ENCODE measurements around the gene PXMP4.
"Not testable (repeated sequence)": the region's sequence is repeated elsewhere in the genome, so short reads cannot be mapped to it uniquely, and the experiment has no call there.

The PXMP4 gene, protein sequence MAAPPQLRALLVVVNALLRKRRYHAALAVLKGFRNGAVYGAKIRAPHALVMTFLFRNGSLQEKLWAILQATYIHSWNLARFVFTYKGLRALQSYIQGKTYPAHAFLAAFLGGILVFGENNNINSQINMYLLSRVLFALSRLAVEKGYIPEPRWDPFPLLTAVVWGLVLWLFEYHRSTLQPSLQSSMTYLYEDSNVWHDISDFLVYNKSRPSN

GRCh38 chr20:33719989-33720709 lies at the start of gene PXMP4:
Gene PXMP4, minus strand, starts transcription at chr20:33720310. Its CDS starts 103 bp downstream, at chr20:33720207.
- peak; percentile 73 for DNase-seq (ENCODE audit: low read depth)

- no peak for DNase-seq (ENCODE audit: low read depth)
These were observed 48.9 kb upstream of the PXMP4 start for GRCh38 chr20:33769043-33769442.

GRCh38 chr20:33767777-33768138 lies 47.6 kb upstream of the PXMP4 start:
- DNase-seq (ENCODE audit: low read depth) = no peak

GRCh38 chr20:33766686-33767085 lies 46.6 kb upstream of the PXMP4 start:
- DNase-seq (ENCODE audit: low read depth) = no peak

DNA sequence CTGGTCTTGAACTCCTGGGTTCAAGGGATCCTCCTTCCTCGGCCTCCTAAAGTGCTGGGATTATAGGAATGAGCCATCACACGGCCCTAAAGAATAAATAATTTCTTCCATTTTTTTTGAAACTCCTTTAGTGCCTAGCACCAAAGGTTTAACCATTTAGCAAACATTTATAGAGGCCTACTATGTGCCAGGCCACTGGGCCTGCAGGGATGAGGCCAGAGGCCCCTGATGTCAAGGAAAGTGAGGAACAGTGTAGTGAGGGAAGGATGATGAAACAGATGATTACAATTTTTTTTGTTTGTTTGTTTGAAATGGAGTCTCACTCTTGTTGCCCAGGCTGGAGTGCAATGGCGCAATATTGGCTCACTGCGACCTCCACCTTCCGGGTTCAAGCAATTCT lies 45.5 kb upstream of the PXMP4 start:
- DNase-seq (ENCODE audit: low read depth) = no peak

DNA sequence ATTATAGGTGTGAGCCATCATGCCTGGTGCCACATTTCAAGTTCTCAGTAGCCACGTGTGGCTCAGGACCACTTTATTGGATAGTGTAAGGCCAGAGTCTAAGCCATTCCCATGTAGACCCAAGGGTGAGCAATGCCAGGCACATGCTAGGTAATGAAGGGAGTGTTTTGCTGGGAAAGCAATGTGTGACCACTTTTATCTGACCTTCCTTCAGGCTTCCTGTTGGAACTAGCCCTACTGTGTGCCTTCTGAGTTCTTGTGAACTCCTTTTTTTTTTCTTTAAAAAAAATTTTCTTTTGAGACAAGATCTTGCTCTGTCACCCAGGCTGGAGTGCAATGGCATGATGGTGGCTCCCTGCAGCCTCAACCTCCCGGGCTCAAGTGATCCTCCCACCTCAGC lies 45.0 kb upstream of the PXMP4 start:
- DNase-seq (ENCODE audit: low read depth) = no peak

GRCh38 chr20:33761698-33762250 lies 41.7 kb upstream of the PXMP4 start:
- DNase-seq (ENCODE audit: low read depth) = no peak

GRCh38 chr20:33757458-33757857 lies 37.3 kb upstream of the PXMP4 start:
- no peak for DNase-seq (ENCODE audit: low read depth)

DNA sequence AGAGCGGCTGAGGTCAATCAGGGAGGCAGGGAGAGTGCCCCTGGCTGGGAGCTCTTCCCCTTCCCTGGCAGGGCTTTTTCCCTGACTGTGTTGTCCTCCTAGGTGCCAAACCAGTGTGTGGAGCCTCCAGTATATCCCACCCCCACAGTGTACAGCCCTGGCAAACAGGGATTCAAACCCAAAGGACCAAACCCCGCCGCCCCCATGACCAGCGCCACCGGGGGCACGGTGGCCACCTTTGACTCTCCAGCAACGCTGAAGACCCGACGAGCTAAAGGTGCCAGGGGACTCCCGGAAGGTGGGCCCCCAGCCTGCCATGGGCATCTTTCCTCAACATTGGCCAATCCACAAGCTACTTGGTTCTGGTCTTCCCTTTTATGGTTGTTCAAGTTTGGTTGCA lies 36.9 kb upstream of the PXMP4 start:
- DNase-seq (ENCODE audit: low read depth) = no peak

DNA sequence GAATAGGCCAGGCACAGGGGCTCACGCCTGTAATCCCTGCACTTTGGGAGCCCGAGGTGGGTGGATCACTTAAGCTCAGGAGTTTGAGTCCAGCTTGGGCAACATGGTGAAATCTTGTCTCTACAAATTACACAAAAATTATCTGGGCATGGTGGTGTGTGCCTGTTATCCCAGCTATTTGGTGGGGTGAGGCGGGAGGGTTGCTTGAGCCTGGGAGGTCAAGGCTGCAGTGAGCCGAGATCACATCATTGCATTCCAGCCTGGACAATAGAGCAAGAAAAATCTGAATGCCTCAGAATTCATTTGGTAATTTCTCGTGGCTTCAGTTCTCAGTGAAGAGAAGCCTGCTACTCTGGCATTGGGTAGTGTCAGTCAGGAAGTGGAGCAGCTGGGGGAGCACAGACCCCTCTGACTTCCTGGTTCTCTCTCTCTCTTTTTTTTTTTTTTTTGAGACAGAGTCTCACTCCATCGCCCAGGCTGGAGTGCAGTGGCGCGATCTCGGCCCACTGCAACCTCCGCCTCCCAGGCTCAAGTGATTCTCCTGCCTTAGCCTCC lies 35.9 kb upstream of the PXMP4 start:
- not testable (repeated sequence) for DNase-seq (ENCODE audit: low read depth)

DNA sequence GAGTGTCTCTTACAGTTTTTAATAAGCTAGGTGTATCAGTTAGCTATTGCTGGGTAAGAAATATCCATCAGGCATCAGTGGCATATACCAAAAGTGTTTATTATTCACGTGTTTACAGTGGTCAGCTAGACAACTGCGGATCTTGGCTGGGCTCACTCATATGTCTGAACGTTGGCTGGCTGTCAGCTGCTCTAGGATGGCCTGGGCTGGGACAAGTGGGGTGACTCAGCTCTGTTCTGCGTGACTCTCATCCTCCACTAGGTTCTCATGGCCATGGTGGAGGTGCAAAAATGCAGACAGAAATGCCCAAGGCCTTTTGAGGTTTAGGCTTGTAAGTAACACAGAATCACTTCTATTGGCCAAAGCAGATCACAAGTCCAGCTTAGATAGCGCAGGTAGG lies 33.7 kb upstream of the PXMP4 start:
- DNase-seq (ENCODE audit: low read depth) = no peak

GRCh38 chr20:33753143-33753542 lies 33.0 kb upstream of the PXMP4 start:
- no peak for DNase-seq (ENCODE audit: low read depth)

GRCh38 chr20:33751775-33752174 lies 31.7 kb upstream of the PXMP4 start:
- no peak for DNase-seq (ENCODE audit: low read depth)

DNA sequence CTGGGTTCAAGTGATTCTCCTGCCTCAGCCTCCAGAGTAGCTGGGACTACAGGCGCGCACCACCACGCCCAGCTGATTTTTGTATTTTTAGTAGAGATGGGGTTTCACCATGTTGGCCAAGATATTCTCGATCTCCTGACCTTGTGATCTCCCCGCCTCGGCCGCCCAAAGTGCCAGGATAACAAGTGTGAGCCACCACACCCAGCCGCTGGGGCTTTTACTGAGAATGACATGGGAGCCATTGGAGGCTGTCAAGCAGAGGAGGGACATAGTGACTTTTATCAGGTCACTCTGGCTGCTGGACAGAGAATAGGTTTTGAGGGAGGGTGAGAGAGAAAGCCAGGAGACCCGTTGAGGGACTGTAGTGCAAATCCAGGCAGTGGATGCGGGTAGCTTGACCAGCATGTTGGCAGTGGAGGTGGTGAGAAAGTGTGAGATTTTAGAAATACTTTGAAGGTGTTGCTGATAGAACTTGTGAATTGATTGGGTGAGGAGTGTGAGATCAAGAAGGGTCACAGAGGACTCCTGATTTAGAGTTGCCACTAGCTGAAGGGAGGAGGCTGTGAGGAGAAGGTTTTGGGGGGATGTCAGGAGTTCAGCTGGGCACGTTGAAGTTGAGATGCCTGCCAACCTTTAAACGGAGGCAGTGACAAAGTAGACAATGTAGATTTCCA lies 26.4 kb upstream of the PXMP4 start:
- no peak for DNase-seq (ENCODE audit: low read depth)

DNA sequence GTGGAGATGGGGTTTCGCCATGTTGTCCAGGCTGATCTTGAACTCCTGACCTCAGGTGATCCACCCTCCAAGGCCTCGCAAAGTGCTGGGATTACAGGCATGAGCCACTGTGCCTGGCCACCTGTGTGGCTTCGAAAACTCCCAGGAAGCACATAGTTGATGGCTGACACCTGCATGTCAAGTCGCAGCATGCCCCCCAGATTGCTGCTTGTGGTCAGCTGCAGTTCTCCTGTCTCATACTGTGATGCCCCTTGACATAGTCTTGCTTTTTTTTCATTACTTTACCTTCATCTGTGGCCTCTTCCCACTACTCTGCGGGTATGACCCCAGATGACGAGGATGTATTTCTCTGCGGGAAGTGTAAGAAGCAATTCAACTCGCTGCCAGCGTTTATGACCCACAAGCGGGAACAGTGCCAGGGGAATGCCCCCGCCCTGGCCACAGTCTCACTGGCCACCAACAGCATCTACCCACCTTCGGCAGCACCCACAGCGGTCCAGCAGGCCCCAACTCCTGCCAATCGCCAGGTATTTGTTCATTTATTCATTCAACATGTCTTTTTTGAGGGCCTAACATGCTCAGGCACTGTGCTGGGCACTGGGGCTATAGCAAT lies 24.8 kb upstream of the PXMP4 start:
- DNase-seq (ENCODE audit: low read depth) = no peak

DNA sequence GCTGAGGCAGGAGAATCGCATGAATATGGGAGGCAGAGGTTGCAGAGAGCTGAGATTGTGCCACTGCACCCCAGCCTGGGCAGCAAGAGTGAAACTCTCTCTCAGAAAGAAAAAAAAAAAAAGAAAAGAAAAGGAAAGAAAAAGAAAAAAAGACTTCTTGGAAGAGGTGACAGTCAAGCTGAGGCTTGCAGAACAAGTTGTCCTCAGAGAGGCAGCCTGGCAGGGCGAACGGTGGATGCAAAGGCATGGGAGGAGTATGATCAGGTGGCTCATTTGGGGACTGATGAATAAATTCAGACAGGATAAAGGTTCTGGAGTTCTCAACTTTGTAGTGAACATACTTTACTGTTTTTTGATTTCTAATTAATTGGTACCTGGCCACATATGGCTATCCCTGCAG lies 24.1 kb upstream of the PXMP4 start:
- DNase-seq (ENCODE audit: low read depth) = no peak

DNA sequence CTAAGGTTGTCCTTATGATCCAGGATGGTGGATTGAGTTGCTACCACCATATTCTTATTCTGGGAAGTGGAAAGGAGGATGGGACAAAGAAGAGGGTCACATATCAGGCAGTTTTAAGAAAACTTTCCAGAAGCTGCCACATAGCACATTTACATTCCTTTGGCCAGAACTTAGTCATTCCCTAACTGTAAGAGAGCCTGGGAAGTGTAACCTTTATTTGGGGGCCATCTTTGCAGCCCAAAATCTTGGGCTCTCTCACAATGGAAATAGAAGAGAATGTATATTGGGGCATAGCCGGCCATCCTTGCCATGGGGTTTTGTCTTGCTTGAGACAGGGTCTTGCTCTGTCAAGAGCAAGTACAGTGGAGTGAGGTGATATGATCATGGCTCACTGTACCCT lies 20.1 kb upstream of the PXMP4 start:
- DNase-seq (ENCODE audit: low read depth) = no peak

- DNase-seq (ENCODE audit: low read depth) = no peak
These were observed 19.4 kb upstream of the PXMP4 start for GRCh38 chr20:33739493-33739892.

GRCh38 chr20:33736962-33737361 lies 16.9 kb upstream of the PXMP4 start:
- DNase-seq (ENCODE audit: low read depth) = no peak

DNA sequence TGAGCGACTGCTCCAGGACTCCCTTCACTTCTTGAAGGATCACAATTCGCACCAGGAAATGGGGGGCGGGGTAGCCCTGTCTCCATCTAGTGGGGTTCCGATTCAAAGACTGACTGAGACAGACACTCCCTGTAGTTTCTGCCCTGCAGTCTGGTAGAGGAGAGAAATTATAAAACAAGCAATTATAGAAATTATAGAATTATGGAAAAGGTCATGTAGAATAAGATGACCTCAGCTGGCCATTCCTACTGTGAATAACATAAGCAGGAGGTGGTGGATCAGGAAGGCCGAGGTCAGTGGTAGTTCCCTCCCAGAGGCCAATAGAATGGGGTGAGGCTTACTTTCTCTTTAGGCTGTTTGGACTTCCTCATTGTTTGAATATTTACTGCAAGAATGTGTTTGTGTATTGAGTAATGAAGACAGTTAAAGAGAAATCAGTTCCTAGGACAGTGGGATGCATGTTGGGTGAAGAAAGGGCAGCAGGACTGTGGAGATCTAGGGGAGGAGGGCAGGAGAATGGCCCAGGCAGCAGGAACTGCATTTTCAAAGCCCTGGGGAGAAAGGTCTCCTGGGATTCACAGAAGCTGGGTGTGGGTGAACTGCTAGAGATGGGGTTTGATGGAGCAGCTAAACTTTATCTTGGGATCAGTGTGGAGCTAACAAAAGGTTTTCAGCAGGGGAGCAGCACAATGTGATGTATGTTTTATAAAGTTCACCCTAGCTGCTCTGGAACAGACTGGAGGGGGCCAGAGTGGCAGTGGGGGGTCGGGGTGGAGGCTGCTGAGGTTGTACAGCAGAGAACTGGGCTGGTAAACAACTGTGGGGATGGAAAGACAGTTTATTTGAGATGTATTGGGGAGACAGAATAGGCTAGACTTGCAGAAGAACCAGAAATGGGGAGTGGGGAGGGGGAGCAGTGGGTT lies 13.8 kb upstream of the PXMP4 start:
- no peak for DNase-seq (ENCODE audit: low read depth)

All from stimulated activated CD8-positive, alpha-beta memory T cell treated with anti-CD3 and anti-CD28 coated beads, Interleukin-12 subunit alpha, Interleukin-12 subunit beta, amount 100 ng/mL, for 4 hours (primary cell).